OCI-M1 (cell line): ENCODE data around the gene VPS36.
"Not testable (repeated sequence)": the region's sequence is repeated elsewhere in the genome, so short reads cannot be mapped to it uniquely, and the experiment has no call there.

Experiments used
- DNase-seq: peaks from one replicate; lab custom pipeline; 2025; lab: John Stamatoyannopoulos, UW

The VPS36 gene, protein sequence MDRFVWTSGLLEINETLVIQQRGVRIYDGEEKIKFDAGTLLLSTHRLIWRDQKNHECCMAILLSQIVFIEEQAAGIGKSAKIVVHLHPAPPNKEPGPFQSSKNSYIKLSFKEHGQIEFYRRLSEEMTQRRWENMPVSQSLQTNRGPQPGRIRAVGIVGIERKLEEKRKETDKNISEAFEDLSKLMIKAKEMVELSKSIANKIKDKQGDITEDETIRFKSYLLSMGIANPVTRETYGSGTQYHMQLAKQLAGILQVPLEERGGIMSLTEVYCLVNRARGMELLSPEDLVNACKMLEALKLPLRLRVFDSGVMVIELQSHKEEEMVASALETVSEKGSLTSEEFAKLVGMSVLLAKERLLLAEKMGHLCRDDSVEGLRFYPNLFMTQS

DNA sequence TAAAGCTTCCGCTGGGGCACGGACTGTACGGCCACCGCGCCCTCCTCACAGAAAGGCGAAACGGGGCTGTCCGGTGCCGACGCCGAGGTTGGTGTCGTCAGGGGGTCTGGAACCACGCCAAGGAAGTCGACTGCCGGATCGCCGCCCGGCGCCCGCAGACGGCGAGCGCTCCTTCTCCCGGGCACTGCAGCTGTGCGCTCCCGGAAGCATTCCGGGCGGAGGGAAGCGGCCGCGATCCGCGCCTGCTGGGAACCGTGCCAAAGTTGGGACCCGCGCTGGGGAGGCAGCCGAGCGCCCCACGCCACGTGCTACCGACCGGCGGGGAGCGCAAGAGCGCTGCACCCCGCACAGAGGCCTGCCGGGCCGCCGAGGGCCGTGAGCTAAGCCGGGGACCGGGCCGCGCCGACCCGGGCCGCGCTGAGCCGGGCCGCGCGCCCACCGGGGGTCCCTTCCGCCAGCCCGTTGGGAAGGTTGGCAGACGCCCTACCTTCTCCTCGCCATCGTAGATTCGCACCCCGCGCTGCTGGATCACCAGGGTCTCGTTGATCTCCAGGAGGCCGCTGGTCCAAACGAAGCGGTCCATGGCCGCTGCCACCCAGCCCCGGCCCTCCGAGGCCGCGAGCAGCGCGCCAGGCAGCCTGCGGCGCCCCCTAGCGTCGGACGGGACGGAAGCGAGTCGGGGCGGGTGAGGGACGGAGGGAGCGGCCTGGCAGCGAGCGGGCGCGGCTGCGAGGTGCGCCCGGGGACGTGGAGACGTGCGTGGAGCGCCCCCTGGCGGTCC is at the start of gene VPS36:
TSS of gene VPS36 (minus strand) at position 623 of the 781 bp plus-strand sequence. CDS start at position 583, 40 bp downstream.
- DNase-seq = peak; percentile 98

DNA sequence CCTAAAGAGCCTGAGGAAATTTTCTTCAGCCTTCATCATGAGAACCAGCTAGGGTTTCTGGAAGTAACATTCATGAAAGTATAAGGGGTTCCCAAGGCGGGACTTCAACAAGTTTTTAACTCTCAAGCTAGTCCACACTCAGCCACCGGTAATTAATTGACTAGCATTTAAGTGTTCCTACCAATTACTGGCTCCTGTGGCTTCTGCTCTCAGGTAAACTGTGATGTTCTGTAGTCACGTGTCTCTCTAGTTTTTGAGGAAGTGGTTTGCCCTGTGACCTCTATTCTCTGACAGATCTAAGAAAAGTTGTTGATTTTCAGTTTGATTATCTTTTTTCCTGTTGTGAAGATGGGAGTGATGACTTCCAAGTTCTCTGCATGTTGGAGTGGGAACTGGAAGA is 47.5 kb upstream of the VPS36 start:
- DNase-seq = peak; percentile 31

DNA sequence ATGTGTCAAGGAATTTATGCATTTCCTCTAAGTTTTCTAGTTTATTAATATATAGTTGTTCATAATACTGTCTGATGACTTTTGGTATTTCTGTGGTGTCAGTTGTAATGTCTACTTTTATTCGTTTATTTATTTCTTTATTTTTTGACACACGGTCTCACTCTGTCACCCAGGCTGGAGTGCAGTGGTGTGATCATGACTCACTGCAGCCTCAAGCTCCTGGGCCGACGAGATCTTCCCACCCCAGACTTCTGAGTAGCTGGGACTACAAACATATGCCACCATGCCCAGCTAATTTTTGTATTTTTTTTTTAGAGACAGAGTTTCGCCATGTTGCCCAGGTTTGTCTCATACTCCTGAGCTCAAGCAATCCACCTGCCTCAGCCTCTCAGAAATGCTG is 43.8 kb upstream of the VPS36 start:
- not testable (repeated sequence) for DNase-seq

DNA sequence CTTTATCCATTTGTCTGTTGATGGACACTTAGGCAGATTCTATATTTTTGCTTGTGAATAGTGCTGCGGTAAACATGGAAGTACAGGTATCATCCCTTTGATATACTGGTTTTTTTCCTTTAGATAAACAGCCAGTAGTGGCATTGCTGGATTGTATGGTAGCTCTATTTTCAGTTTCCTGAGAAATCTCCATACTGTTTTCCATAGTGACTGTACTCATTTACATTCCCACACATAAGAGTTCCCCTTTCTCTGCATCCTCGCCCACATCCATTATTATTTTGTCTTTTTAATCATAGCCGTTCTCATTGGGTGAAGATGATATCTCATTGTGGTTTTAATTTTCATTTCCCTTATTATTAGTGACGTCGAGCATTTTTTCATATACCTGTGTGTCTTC is 40.6 kb upstream of the VPS36 start:
- DNase-seq = not testable (repeated sequence)

DNA sequence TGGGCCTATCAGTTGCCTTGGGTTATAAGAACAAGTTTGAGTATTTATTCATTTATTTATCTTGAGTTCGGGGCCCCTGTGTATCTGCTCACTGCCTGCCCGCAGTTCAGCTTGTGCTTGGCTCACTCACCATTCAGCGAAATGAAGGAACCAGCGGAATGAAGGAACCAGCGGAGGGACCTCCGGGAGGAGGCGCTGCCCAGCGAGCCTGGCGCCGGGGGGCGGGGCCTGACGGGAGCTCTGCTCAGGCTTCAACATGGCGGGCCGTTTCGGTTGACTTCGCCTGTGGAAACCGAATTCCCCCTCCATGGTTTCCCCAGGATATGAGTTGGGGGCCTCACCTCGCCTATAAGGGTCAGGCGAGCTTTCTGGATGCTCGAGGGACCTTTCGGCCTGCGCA is 38.3 kb upstream of the VPS36 start:
- not testable (repeated sequence) for DNase-seq

DNA sequence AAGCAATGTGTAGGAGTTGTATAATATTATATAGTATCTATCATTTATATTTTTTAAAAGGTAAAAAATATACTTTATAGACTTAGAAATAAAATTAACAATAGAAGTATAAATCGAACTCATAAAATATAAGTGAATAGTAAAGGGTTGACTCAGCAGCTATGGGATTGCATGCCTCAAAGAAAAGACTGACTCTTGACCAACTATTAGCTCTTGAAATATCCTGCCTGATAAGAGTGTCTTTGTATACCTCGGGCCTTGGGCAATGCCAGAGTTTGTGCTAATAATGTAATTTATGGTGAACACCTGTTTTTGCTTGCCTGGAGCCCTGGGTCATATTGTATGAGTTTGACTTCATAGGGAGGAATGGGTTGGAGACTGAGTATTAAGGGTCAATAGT is 36.6 kb upstream of the VPS36 start:
- DNase-seq = not testable (repeated sequence)

DNA sequence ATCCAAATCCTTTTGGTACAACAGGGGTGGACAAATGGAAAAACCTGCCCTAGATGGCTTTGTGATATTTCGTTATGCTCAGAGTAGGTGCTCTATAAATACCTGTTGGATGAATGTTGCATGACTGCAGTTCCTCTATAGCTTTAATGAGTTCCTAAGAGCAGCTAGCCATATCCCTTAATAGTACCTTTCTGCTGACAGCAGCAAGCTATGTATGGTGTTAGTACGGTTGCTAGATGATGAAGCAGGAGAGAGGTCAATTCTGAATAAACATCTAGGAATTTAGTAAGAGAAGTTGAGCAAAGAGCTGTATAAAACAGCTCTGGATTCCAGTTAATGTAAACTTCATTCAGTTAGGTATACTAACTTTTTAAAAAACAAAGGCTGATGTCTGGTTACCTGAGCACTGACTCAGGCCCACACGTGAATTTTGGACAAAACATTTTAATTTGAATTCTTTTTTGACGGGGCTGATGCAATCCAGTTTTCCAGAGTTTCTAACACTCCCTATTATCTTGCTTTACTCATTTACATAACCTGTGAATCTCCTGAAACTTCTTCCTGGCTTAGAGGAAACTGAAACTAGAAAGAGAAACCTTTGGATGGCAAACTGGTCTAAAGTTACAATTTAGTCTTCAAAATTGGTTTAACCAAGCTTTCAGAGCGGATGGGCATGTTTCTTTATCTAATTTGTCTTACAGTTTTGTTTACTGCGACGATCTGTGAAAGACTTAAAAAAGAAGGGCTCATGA is 30.4 kb upstream of the VPS36 start:
- DNase-seq = peak; percentile 39

DNA sequence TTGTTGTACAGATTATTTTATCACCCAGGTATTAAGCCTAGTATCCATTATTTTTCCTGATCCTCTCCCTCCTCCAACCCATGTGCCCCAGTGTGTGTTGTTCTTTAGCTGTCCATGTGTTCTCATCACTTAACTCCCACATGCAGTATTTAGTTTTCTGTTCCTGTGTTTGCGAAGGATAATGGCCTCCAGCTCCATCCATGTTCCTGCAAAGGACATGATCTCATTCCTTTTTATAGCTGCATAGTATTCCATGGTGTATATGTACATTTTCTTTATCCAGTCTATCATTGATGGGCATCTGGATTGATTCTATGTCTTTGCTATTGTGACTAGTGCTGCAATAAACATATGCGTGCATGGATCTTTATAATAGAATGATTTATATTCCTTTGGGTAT is 18.1 kb upstream of the VPS36 start:
- not testable (repeated sequence) for DNase-seq

DNA sequence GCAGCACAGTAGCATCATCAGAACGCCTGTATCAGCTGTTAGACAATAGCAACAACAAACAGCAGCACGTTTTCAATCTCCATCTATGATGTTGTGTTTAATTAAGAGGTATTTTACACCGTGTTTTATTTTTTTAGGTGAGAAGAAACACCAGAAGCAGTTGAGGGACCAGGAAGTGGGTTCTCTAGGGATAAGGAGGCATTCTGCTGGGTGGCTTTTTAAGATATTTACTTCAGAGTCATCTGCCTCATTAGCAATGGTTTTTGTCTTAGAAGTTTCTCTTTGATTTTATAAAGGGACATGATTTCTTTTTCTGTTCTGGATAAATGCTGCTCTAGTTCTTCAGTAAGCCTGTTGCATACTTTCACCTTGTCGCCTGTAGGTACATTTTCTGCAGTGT is 13.1 kb upstream of the VPS36 start:
- DNase-seq = no peak

DNA sequence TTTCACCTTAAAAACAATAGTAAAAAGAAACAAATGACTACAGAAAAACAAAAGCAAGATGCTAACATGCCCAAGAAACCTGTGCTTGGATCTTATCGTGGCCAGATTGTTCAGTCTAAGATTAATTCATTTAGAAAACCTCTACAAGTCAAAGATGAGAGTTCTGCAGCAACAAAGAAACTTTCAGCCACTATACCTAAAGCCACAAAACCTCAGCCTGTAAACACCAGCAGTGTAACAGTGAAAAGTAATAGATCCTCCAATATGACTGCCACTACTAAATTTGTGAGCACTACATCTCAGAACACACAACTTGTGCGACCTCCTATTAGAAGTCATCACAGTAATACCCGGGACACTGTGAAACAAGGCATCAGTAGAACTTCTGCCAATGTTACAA is 10.8 kb upstream of the VPS36 start:
- DNase-seq = no peak

DNA sequence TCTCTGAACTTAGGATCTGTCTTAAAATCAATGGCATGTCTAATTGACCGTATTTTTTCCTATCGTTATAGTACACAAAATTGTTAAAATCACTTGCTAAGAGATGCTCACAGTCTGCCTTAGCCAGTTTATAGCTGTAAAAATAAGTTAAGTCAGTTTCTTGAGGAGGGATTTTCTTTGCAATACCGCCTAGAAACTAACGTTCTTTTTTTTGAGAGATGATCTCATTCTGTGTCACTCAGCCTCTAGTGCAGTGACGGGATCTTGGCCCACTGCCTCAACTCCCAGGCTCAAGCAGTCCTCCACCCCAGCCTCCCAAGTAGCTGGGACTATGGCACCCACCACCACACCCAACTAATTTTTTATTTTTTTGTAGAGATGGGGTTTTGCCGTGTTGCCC is 9.2 kb upstream of the VPS36 start:
- DNase-seq = no peak

DNA sequence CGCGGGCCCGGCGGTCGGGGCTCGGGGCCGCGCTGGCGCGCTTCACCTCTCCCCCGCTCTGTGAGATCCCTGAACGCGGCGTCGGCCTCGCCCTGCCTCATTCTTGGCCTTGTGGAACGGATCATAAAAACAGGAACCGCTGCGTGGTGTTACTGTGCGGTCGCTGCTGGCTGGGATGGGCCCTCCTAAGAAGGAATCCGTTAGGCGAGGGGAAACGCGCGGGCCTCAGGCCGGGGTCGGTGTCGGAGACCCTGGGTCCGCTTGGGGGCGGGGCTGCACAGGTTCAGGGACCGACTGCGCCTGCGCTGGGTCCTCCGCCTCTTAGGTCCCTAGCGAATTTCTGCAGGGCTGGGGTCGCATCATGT is 5.2 kb upstream of the VPS36 start:
- peak; percentile 88 for DNase-seq

DNA sequence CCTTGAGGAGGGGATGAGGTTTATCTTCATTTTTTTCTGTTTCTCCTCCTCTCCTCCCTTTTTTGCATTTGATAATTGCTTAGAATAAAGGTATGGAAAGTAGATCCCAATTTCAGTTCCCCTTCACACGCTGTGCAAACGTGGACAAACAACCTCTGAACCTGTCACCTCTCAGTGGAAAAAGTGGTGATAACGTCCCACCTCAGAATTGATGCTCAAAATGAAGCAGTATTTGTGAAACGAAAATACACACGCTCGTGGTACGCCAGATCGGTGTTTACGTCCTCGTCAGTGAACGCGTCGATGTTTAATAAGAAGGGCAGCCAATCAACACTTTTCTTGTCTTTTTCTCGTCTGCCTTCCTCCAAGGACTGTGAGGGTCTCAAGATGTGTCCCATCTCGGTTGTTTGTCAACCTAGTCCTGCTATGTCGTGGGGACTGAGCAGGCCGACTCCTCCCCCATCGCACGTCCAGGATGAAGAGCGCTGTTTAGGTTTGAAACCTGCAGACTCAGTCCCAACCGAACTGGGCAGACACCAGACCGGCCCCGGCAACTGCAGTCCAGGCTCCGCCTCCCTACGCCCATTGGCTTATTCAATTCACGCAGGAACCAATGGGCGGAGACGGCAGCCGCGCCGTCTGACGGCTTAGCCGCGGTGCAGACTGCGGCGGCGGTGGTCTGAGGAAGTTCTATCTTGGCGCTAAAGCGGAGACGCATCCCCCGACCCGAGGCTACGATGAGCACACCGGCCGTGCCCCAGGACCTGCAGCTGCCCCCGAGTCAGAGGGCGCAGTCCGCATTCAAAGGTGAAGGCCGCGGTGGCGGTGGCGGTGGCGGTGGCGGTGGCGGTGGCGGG is 4.6 kb upstream of the VPS36 start, which contains the start of gene CKAP2:
TSS of gene CKAP2 (plus strand) at position 659 of the 857 bp plus-strand sequence. CDS start at position 738, 79 bp downstream.
- peak; percentile 98 for DNase-seq

DNA sequence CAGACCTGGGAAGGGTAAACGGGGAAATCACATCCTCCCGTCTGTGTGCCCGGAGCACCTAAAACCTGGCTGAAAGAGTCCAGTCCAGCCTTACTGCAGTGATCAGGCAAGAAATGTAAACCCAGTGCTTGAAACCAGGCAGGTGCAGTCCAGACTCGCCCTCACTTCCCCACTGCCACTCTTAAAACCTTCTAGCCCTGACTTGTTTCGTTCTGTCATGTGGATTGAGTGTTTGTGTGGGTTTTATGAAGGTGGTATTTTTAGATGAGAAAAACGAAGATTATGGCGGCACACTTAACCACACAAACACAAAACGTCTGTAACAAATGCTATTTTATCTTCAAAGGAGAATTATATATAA is 4.0 kb upstream of the VPS36 start:
- DNase-seq = peak; percentile 72

DNA sequence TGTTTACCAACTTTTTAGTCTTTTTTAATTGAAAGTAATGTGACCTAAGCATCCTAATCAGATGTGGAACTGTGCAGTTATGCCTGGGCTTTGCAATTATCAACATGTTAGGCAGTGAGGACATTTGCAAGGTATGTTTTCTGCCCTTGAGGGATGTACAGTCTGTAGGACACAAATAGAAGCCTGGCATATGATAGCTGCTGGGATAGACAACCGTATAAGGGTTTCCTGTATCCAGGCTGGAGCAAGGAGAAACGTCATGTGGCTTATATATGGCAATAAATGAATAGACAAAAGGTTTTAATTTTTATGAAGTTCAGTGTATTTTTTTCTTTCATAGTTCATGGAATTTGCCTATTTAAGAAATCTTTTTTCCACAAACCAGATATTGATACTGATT is 2.0 kb upstream of the VPS36 start:
- DNase-seq = no peak

DNA sequence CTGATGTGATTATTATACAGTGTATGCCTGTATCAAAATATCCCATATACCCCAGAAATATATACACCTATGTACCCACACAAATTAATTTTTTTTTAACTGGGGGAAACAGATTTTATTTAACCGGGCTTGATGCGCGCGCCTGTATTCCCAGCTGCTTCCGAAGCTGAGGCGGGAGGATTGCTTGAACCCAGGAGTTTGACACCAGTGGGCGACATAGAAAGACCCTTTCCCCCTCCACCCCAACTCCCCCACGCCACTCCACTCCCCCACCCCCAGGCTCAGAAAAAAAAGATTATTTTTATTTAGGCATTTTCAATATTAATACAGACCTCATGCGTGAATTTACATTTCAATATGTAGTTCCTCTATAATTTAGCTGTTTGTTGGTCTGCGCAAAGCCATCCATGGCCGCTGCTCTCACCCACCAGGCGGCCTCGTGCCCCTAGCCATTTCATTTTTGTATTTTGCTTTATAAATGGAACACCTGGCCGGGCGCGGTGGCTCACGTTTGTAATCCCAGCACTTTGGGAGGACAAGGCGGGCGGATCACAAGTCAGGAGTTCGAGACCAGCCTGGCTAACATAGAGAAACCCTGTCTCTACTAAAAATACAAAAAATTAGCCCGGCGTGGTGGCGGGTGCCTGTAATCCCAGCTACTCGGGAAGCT is 836 bp upstream of the VPS36 start:
- no peak for DNase-seq

DNA sequence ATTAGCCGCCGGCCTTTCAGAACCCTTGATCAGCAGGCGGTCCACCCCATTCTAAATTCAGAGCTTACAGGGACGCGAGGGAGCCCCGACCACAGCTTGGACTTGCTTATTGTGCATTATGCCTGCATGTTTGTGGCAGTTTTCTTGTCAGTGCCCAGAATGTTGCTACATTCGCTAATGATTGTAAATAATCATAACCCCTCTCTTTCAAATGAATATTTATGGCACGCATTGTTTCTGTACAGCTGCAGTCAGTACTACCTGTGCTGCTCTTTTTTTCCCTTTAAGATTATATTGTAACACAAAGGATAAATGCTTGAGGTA is 321 bp upstream of the VPS36 start:
- no peak for DNase-seq

DNA sequence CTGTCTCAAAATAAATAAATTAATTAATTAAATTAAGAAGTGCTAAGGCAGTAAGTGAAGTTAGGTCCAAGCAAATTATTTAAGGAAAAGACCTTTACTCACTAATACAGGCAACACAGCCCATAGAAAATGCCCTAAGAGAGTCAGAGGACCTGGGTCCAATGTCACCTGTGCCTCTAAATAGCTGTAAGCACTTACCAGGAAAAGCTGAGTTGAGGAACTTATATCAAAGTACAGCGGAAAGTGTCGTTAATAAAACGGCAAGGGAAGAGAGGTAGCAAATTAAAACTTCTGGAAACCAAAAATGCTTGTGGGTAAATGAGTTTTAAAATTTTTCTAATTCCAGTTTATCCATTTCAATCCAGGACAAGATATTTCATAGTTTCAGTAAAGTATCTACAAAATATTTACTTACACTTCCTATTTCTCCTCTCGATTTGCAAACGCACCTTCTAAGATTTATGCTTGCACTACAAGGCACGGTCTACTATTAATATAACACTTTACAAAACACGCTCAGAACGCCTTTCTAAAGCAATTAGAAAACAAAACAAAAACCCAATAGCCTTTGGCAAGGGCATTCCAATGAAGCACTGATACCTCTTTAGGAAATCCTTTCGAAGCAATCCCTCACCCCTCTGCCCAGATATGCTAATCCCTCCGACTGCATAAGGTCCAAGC is 963 bp downstream of the VPS36 start:
- no peak for DNase-seq

DNA sequence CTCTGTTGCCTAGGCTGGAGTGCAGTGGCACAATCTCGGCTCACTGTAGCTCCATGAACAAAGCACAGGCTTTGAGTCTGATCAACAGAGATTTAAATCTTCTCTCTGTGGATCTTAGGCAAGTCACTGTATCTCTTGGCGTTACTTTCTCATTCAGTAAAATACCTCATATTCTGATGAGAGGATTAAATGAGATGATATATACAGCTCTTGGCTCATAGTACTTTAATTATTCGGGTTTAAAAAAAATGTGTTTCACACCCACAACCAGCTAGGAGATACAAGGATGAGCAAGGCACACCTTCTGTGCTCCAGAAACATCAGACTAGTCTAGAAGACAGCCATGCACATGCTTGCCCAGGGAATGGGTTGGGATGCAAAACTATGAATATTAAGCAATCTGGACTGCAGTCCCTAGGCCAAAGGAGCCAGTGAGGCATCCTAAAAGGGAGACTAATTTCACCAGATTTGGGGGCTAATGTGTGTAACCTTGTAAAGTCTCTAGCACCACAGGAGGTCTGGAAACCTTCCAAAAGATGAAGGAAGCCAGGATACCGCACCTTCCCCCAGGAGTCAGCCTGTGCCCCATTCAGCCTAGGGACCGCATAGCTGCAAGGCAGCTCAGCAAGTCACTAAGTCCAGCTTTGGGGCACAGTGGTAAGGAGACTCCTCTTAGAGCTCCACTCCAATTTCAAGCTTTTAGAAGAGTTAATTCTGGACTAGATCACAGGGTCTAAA is 2.5 kb downstream of the VPS36 start:
- DNase-seq = no peak

DNA sequence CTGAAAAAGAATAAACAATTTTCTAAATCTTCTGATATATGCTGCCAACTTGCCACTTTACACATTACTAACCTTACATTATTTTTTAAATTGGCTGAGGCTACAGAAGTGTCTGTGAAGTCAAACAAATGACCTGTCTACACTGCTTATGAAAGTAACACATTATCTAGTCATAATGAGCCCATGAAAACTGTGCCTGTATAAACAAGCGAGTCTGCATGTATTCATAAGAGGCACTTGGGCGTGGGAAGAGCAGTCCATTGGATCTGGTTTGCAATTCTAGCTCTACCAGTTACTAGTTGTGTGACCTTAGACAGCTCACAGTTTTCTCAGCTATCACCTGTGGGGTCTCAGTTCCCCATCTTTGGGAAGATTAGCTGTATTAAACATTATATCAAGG is 3.1 kb downstream of the VPS36 start:
- no peak for DNase-seq
